ENCODE measurements around the gene CNTLN. TPM values are rescaled to one million over a fixed set of nuclear protein-coding genes. Genes with fewer than 3 reads are reported as not detected.
A peak's percentile ranks its signal among the peaks of the same experiment; 100 is the strongest.

Gene CNTLN
- total RNA-seq, 1 donor from 2014 or later, result 11.3 TPM

- peaks cover 7% of the 10 kb centered on the region for H3K4me1 Mint-ChIP-seq (ENCODE audit: low read depth, unreplicated experiment)
- DNase-seq, result no peak
- no peaks in the 10 kb centered on the region for H3K27me3 Mint-ChIP-seq (ENCODE audit: unreplicated experiment)
- no peak overlapping the region for H3K4me3 Mint-ChIP-seq (ENCODE audit: unreplicated experiment)
- no peaks in the 10 kb centered on the region for H3K36me3 Mint-ChIP-seq (ENCODE audit: unreplicated experiment)
- peaks cover 1% of the 10 kb centered on the region for H3K9me3 Mint-ChIP-seq (ENCODE audit: unreplicated experiment)
- H3K27ac Mint-ChIP-seq (ENCODE audit: unreplicated experiment), result no peak overlapping the region
- no peak for TF ChIP-seq CTCF (IDR thresholded peaks at IDR 0.05; ENCODE audit: partially characterized antibody, unreplicated experiment)
These were observed 185.0 kb downstream of the CNTLN start for GRCh38 chr9:17319864-17320263.

- TF ChIP-seq CTCF (IDR thresholded peaks at IDR 0.05; ENCODE audit: partially characterized antibody, unreplicated experiment), result no peak
- H3K27ac Mint-ChIP-seq (ENCODE audit: unreplicated experiment), result peak overlapping the region; percentile 83
- H3K36me3 Mint-ChIP-seq (ENCODE audit: unreplicated experiment), result no peaks in the 10 kb centered on the region
- H3K4me3 Mint-ChIP-seq (ENCODE audit: unreplicated experiment), result peak overlapping the region; percentile 25
- H3K27me3 Mint-ChIP-seq (ENCODE audit: unreplicated experiment), result no peaks in the 10 kb centered on the region
- DNase-seq, result peak; percentile 40
- H3K9me3 Mint-ChIP-seq (ENCODE audit: unreplicated experiment), result peaks cover 1% of the 10 kb centered on the region
- peaks cover 7% of the 10 kb centered on the region for H3K4me1 Mint-ChIP-seq (ENCODE audit: low read depth, unreplicated experiment)
These were observed 188.3 kb downstream of the CNTLN start for GRCh38 chr9:17322882-17323864.

- Mint-ChIP-seq H3K4me3 (ENCODE audit: unreplicated experiment) (no peak overlapping the region), H3K4me1 (ENCODE audit: low read depth, unreplicated experiment) (peaks cover 6% of the 10 kb centered on the region), H3K36me3 (ENCODE audit: unreplicated experiment) (no peaks in the 10 kb centered on the region), H3K27me3 (ENCODE audit: unreplicated experiment) (no peaks in the 10 kb centered on the region), H3K9me3 (ENCODE audit: unreplicated experiment) (no peaks in the 10 kb centered on the region), H3K27ac (ENCODE audit: unreplicated experiment) (no peak overlapping the region)
- TF ChIP-seq CTCF (IDR thresholded peaks at IDR 0.05; ENCODE audit: partially characterized antibody, unreplicated experiment), result no peak
- no peak for DNase-seq
These were observed 193.5 kb downstream of the CNTLN start for GRCh38 chr9:17328331-17328730.

- no peak for DNase-seq
- Mint-ChIP-seq H3K27ac (ENCODE audit: unreplicated experiment) (no peak overlapping the region), H3K4me3 (ENCODE audit: unreplicated experiment) (no peak overlapping the region), H3K9me3 (ENCODE audit: unreplicated experiment) (no peaks in the 10 kb centered on the region), H3K27me3 (ENCODE audit: unreplicated experiment) (no peaks in the 10 kb centered on the region), H3K36me3 (ENCODE audit: unreplicated experiment) (no peaks in the 10 kb centered on the region), H3K4me1 (ENCODE audit: low read depth, unreplicated experiment) (peaks cover 1% of the 10 kb centered on the region)
- TF ChIP-seq CTCF (IDR thresholded peaks at IDR 0.05; ENCODE audit: partially characterized antibody, unreplicated experiment), result no peak
These were observed 195.3 kb downstream of the CNTLN start for GRCh38 chr9:17330097-17330496.

- Mint-ChIP-seq H3K27ac (ENCODE audit: unreplicated experiment) (no peak overlapping the region), H3K9me3 (ENCODE audit: unreplicated experiment) (no peaks in the 10 kb centered on the region), H3K4me3 (ENCODE audit: unreplicated experiment) (no peak overlapping the region), H3K36me3 (ENCODE audit: unreplicated experiment) (no peaks in the 10 kb centered on the region), H3K4me1 (ENCODE audit: low read depth, unreplicated experiment) (peaks cover 1% of the 10 kb centered on the region), H3K27me3 (ENCODE audit: unreplicated experiment) (no peaks in the 10 kb centered on the region)
- TF ChIP-seq CTCF (IDR thresholded peaks at IDR 0.05; ENCODE audit: partially characterized antibody, unreplicated experiment), result no peak
- no peak for DNase-seq
These were observed 197.3 kb downstream of the CNTLN start for GRCh38 chr9:17332115-17332514.

All from glutamatergic neuron (in vitro differentiated cells).